H1 (cell line): ENCODE data around the gene DEFB114. TPM values are rescaled to one million over a fixed set of nuclear protein-coding genes. Genes with fewer than 3 reads are reported as not detected.

ENCODE experiments used
- CTCF ChIA-PET: fragments of 300-600 bp; sonication (Branson Sonifier 250); formaldehyde crosslinking; loops from one replicate; lab custom pipeline; 2021; ENCODE audit not compliant: partially characterized antibody; lab: Charles Lee
- POLR2A ChIA-PET: fragments of 300-600 bp; sonication (Branson Sonifier 250); formaldehyde crosslinking; loops from one replicate; lab custom pipeline; 2021; ENCODE audit warnings: inconsistent platforms; ENCODE audit not compliant: partially characterized antibody; lab: Charles Lee
- DNase-seq, 2 experiments: peaks; one replicate each; pipeline versions ENCODE4 v3.0.0 to v3.0.0-alpha.2; 2010 to 2022; ENCODE audit warnings: low spot score in 2 of 2, low read depth in 1 of 2, mixed read lengths in 1 of 2
- FAIRE-seq: peaks from 2 replicates; lab custom pipeline; 2011; peaks lifted over from hg19 to GRCh38; lab: Jason Lieb, UNC
- H2AFZ ChIP-seq: 2 replicates; pipeline ENCODE4 v1.8.1; 2012; ENCODE audit warnings: low read length, inconsistent platforms
- H2AK5ac ChIP-seq: 2 replicates; pipeline ENCODE4 v1.6.1; 2013; ENCODE audit warnings: low read depth, low read length
- H2BK120ac ChIP-seq: replicated peaks from 2 replicates; pipeline ENCODE3; 2013; ENCODE audit warnings: low read depth, low read length, inconsistent platforms
- H2BK12ac ChIP-seq: 2 replicates; pipeline ENCODE4 v1.6.1; 2013; ENCODE audit warnings: low read depth, low read length
- H2BK15ac ChIP-seq: 2 replicates; pipeline ENCODE4 v1.6.1; 2013; ENCODE audit warnings: low read length
- H2BK20ac ChIP-seq: 2 replicates; pipeline ENCODE4 v1.6.1; 2013; ENCODE audit warnings: low read length
- H2BK5ac ChIP-seq: 2 replicates; pipeline ENCODE4 v1.6.1; 2013; ENCODE audit warnings: low read depth, low read length
- H3K14ac ChIP-seq: 2 replicates; pipeline ENCODE4 v1.6.1; 2013; ENCODE audit warnings: inconsistent platforms; ENCODE audit not compliant: insufficient read length
- H3K18ac ChIP-seq: 2 replicates; pipeline ENCODE4 v1.6.1; 2013; ENCODE audit warnings: low read length; ENCODE audit errors: extremely low read depth
- H3K23ac ChIP-seq: 2 replicates; pipeline ENCODE4 v1.6.1; 2013; ENCODE audit warnings: inconsistent platforms; ENCODE audit not compliant: insufficient read length
- H3K23me2 ChIP-seq: 2 replicates; pipeline ENCODE4 v1.6.1; 2013; ENCODE audit warnings: low read depth, low read length
- H3K27ac ChIP-seq: 2 replicates; pipeline ENCODE4 v1.6.1; 2011; ENCODE audit warnings: low read depth, low read length, inconsistent platforms
- H3K27me3 ChIP-seq, 4 experiments: replicated peaks in 1 of 4; 1 replicate in 1 of 4; 2 replicates in 3 of 4; pipeline versions ENCODE4 v1.6.1 to v1.8.1; 2011 to 2013; ENCODE audit warnings: low read length in 3 of 4, mild to moderate bottlenecking in 3 of 4, inconsistent platforms in 2 of 4, mixed read lengths in 2 of 4, moderate library complexity in 1 of 4; ENCODE audit not compliant: control insufficient read depth in 3 of 4, insufficient read depth in 3 of 4; ENCODE audit errors: extremely low read depth in 1 of 4
- H3K36me3 ChIP-seq, 4 experiments: 2 replicates each; pipeline versions ENCODE4 v1.6.1 to v1.8.1; 2011 to 2013; ENCODE audit warnings: mild to moderate bottlenecking in 4 of 4, low read length in 3 of 4, moderate library complexity in 2 of 4, control low read depth in 1 of 4, inconsistent platforms in 1 of 4; ENCODE audit not compliant: insufficient read depth in 4 of 4, control insufficient read depth in 2 of 4
- H3K4ac ChIP-seq: replicated peaks from 2 replicates; pipeline ENCODE3; 2013; ENCODE audit warnings: low read length, low read depth, mixed read lengths, inconsistent platforms; ENCODE audit not compliant: insufficient read length
- H3K4me1 ChIP-seq, 4 experiments: replicated peaks in 1 of 4; 1 replicate in 1 of 4; 2 replicates in 3 of 4; pipeline versions ENCODE4 v1.6.1 to v1.8.1; 2011 to 2013; ENCODE audit warnings: low read length in 3 of 4, inconsistent platforms in 2 of 4, mixed read lengths in 1 of 4; ENCODE audit not compliant: insufficient read depth in 4 of 4, control insufficient read depth in 3 of 4
- H3K4me2 ChIP-seq, 2 experiments: 2 replicates each; pipeline versions ENCODE4 v1.6.1 to v1.8.1; 2011 to 2013; ENCODE audit warnings: low read depth in 2 of 2, low read length in 2 of 2, control low read depth in 1 of 2, inconsistent platforms in 1 of 2, mild to moderate bottlenecking in 1 of 2; ENCODE audit not compliant: insufficient read depth in 1 of 2
- H3K4me3 ChIP-seq, 4 experiments: fragments of 200-600, 300-600 bp in 1 of 4; sonication (generic), shearing (Covaris generic), sonication (Bioruptor Twin) in 1 of 4; 2 replicates each; pipeline versions ENCODE4 v1.5.1 to v1.8.1; 2011 to 2016; ENCODE audit warnings: low read length in 4 of 4, low read depth in 3 of 4, control low read depth in 2 of 4, inconsistent platforms in 2 of 4, mild to moderate bottlenecking in 2 of 4, mixed read lengths in 1 of 4, moderate library complexity in 1 of 4; ENCODE audit not compliant: insufficient read depth in 2 of 4; ENCODE audit errors: extremely low read depth in 1 of 4
- H3K56ac ChIP-seq: replicated peaks from 2 replicates; pipeline ENCODE3; 2013; ENCODE audit warnings: low read depth, mild to moderate bottlenecking, mixed read lengths, low read length, inconsistent platforms; ENCODE audit not compliant: insufficient read length
- H3K79me1 ChIP-seq: 2 replicates; pipeline ENCODE4 v1.6.1; 2013; ENCODE audit warnings: low read depth, low read length, control low read depth
- H3K79me2 ChIP-seq, 2 experiments: 2 replicates each; pipeline versions ENCODE4 v1.6.1 to v1.8.1; 2012 to 2013; ENCODE audit warnings: low read length in 2 of 2, mild to moderate bottlenecking in 2 of 2, inconsistent platforms in 1 of 2; ENCODE audit not compliant: insufficient read depth in 2 of 2, control insufficient read depth in 1 of 2
- H3K9ac ChIP-seq, 4 experiments: replicated peaks in 1 of 4; 1 replicate in 1 of 4; 2 replicates in 3 of 4; pipeline versions ENCODE4 v1.6.1 to v1.8.1; 2011 to 2013; ENCODE audit warnings: low read depth in 3 of 4, low read length in 3 of 4, control low read depth in 2 of 4, mild to moderate bottlenecking in 2 of 4, moderate library complexity in 2 of 4, inconsistent platforms in 1 of 4; ENCODE audit errors: extremely low read depth in 1 of 4
- H3K9me3 ChIP-seq, 2 experiments: 2 replicates each; pipeline versions ENCODE4 v1.6.1 to v1.8.1; 2012 to 2013; ENCODE audit warnings: mild to moderate bottlenecking in 2 of 2, moderate library complexity in 2 of 2, control low read depth in 1 of 2, inconsistent platforms in 1 of 2, low read depth in 1 of 2, low read length in 1 of 2, mixed read lengths in 1 of 2; ENCODE audit not compliant: insufficient read depth in 2 of 2
- H4K20me1 ChIP-seq, 2 experiments: replicated peaks in 1 of 2; 2 replicates each; pipeline versions ENCODE3 to v1.8.1; 2011 to 2013; ENCODE audit warnings: inconsistent platforms in 2 of 2, low read length in 2 of 2, mild to moderate bottlenecking in 1 of 2; ENCODE audit not compliant: insufficient read depth in 2 of 2, control insufficient read depth in 1 of 2
- H4K5ac ChIP-seq: 2 replicates; pipeline ENCODE4 v1.6.1; 2013; ENCODE audit warnings: low read length, low read depth, mixed read lengths, inconsistent platforms; ENCODE audit not compliant: insufficient read length
- H4K8ac ChIP-seq: 2 replicates; pipeline ENCODE4 v1.8.0; 2013; ENCODE audit warnings: mild to moderate bottlenecking, moderate library complexity, low read length, inconsistent platforms; ENCODE audit not compliant: insufficient read depth; ENCODE audit errors: extremely low read depth
- H4K91ac ChIP-seq: replicated peaks from 2 replicates; pipeline ENCODE3; 2013; ENCODE audit warnings: low read length, mixed read lengths, inconsistent platforms; ENCODE audit not compliant: insufficient read length
- CTBP2 ChIP-seq: IDR thresholded peaks from 2 replicates; pipeline ENCODE4 v1.7.0; 2011; ENCODE audit warnings: borderline replicate concordance, mild to moderate bottlenecking, moderate library complexity, mixed read lengths, low read length; ENCODE audit not compliant: insufficient read depth, insufficient read length
- EGR1 ChIP-seq: IDR thresholded peaks from 2 replicates; pipeline ENCODE4 v1.6.1; 2011; ENCODE audit warnings: low read depth, low read length, borderline replicate concordance
- EZH2 ChIP-seq: fragments of 200-600 bp; sonication (generic); IDR thresholded peaks from 2 replicates; pipeline ENCODE4 v1.7.1; 2012; ENCODE audit warnings: low read depth, mild to moderate bottlenecking, moderate library complexity, low read length, inconsistent platforms; ENCODE audit not compliant: severe bottlenecking
- HDAC2 ChIP-seq, 2 experiments: fragments of 300-600 bp in 1 of 2; sonication (generic) in 1 of 2; IDR thresholded peaks; 2 replicates each; pipeline ENCODE4 v1.6.1; 2011 to 2012; ENCODE audit warnings: low read depth in 2 of 2, low read length in 2 of 2, mild to moderate bottlenecking in 2 of 2, moderate library complexity in 2 of 2, borderline replicate concordance in 1 of 2, inconsistent platforms in 1 of 2
- POU5F1 ChIP-seq: IDR thresholded peaks from 2 replicates; pipeline ENCODE4 v1.6.1; 2011; ENCODE audit warnings: low read depth, mild to moderate bottlenecking, low read length, moderate library complexity
- SIN3A ChIP-seq, 2 experiments: IDR thresholded peaks in 1 of 2; conservative IDR thresholded peaks in 1 of 2; 2 replicates each; pipeline ENCODE4 v1.6.1; 2011 to 2012; ENCODE audit warnings: low read length in 2 of 2, improper control_type of control experiment in 1 of 2, low read depth in 1 of 2, mild to moderate bottlenecking in 1 of 2
- SIRT6 ChIP-seq: IDR thresholded peaks from one replicate; pipeline ENCODE4 v1.7.1; 2012; ENCODE audit warnings: low read length, inconsistent platforms
- SRF ChIP-seq: IDR thresholded peaks from 2 replicates; pipeline ENCODE4 v1.6.1; 2011; ENCODE audit warnings: mild to moderate bottlenecking, low read depth, low read length, moderate library complexity
- SUZ12 ChIP-seq: fragments of 200-600 bp; sonication (generic); IDR thresholded peaks from 2 replicates; pipeline ENCODE4 v1.6.1; 2012; ENCODE audit warnings: mild to moderate bottlenecking, inconsistent platforms, low read length, moderate library complexity, mixed read lengths
- WGBS, 2 experiments: shearing (Covaris generic) in 1 of 2; methylation state at CpG; one replicate each; pipeline versions ENCODE4 v1.1.6 to v1.1.7; 2013 to 2015; ENCODE audit warnings: low lambda C conversion rate in 2 of 2, mixed read lengths in 2 of 2, inconsistent platforms in 1 of 2, low coverage in 1 of 2, missing lambda C conversion rate in 1 of 2; ENCODE audit not compliant: insufficient replicate concordance in 2 of 2, insufficient coverage in 1 of 2, insufficient read length in 1 of 2; ENCODE audit errors: extremely low coverage in 1 of 2, missing lambda C conversion rate in 1 of 2; 5-methylcytosine and 5-hydroxymethylcytosine counted together
- polyA plus RNA-seq, 7 experiments: library from polyadenylated mRNA; depleted of rRNA in 3 of 7; stranded (reverse) in 5 of 7; unstranded in 2 of 7; fragments of >200 nt in 5 of 7; fragments of 200-250 nt in 2 of 7; gene quantifications; 1 replicate in 5 of 7; 2 replicates in 1 of 7; 4 replicates in 1 of 7; pipeline versions ENCODE4 v1.2.1 to v1.2.3, GENCODE V29; 2011 to 2013; ENCODE audit warnings: missing spikeins in 2 of 7, mixed read lengths in 2 of 7
- total RNA-seq: library from RNA; stranded (reverse); fragmentation: NEBNext Ultra II Directional; extraction: Animal tissue kit (Norgen Biotek cat#: 25700); gene quantifications from 2 replicates; pipeline ENCODE4 v1.2.1, GENCODE V29; 2021

DEFB114 gene
- total and polyA plus RNA-seq, 2 of the 8 experiments (the other 6 are each of a cell fraction or from before 2014, with no cell fraction given) = not detected

DNA sequence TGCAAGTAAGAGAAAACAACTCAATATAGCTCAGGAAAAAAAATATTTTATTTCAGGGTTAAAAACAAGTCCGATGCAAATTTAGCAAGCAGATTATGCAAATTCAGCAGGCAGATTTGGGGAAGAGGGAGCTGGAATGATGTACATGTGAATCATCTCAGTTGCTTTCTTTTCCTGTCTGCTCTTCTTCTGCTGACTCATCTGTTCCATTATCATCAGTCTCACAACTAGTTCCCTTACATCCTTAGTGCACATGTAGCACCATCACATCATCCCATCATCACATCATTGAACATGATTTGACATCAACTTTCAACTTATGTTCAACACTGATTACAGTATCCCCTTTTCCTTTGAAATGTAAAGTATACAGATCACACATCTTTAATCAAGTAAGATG lies 16.9 kb upstream of the DEFB114 start:
- no peak overlapping the region for H3K4me2 ChIP-seq
- no peak overlapping the region for H3K4me3 ChIP-seq
- H3K4me1 ChIP-seq = no peaks in the 10 kb centered on the region; a peak in 2 of 7 replicates
- POLR2A ChIA-PET = no interaction called here
- no peaks in the 10 kb centered on the region for H3K79me2 ChIP-seq
- no peak overlapping the region for H2AK5ac ChIP-seq
- H2BK15ac ChIP-seq = no peak overlapping the region
- no peak overlapping the region for H3K9ac ChIP-seq
- H4K91ac ChIP-seq = no peak overlapping the region
- H2BK20ac ChIP-seq = no peak overlapping the region
- no peaks in the 10 kb centered on the region for H3K23me2 ChIP-seq
- no peak overlapping the region for H3K14ac ChIP-seq
- FAIRE-seq (no peak), DNase-seq (no peak)
- H3K18ac ChIP-seq = no peak overlapping the region
- H3K27me3 ChIP-seq = no peaks in the 10 kb centered on the region
- 91% methylated on average over 1 of the region's 1 CpG; no CpG with 5 or more reads in 1 of the 2 experiments for WGBS, 2 experiments
- no peak overlapping the region for H4K5ac ChIP-seq
- no peaks in the 10 kb centered on the region for H3K79me1 ChIP-seq
- TF ChIP-seq CTBP2 (no peak), EGR1 (no peak), SRF (no peak), HDAC2 (IDR thresholded peaks at IDR 0.05; ENCODE audit: borderline replicate concordance in 1 of 2, low read depth in 2 of 2, low read length in 2 of 2) (no peak), SUZ12 (no peak), POU5F1 (no peak), SIN3A (conservative IDR thresholded peaks at IDR 0.05 in 1 of 2, IDR thresholded peaks at IDR 0.05 in 1 of 2; ENCODE audit: low read depth in 1 of 2, low read length in 2 of 2) (no peak), EZH2 (no peak), SIRT6 (no peak)
- CTCF ChIA-PET = interaction anchor here (0.6 kb wide), 1 partner anchor 357 kb away, joined by 3 read pairs; no protein-coding TSS in a partner anchor
- H3K36me3 ChIP-seq = no peaks in the 10 kb centered on the region
- no peak overlapping the region for H3K56ac ChIP-seq
- no peak overlapping the region for H3K23ac ChIP-seq
- no peaks in the 10 kb centered on the region for H4K20me1 ChIP-seq
- H3K4ac ChIP-seq = no peak overlapping the region
- no peak overlapping the region for H3K27ac ChIP-seq
- H2AFZ ChIP-seq = no peak overlapping the region
- H4K8ac ChIP-seq = no peak overlapping the region
- H2BK120ac ChIP-seq = no peak overlapping the region
- H3K9me3 ChIP-seq = no peaks in the 10 kb centered on the region
- H2BK5ac ChIP-seq = no peak overlapping the region
- no peak overlapping the region for H2BK12ac ChIP-seq
